Esophagus mucosa (tissue), 1 donor: ENCODE results near the gene C14orf93. TPM values are rescaled to one million over a fixed set of nuclear protein-coding genes. Genes with fewer than 3 reads are reported as not detected.
"Not testable (repeated sequence)": the region's sequence is repeated elsewhere in the genome, so short reads cannot be mapped to it uniquely, and the experiment has no call there.

Experiments used
- ATAC-seq: fragments of 200-7000 bp; cut with Tn5 transposase; one replicate; pipeline ENCODE4 v1.9.1; 2020
- total RNA-seq: library from RNA; stranded (reverse); gene quantifications from one replicate; pipeline ENCODE4 v1.2.4, GENCODE V29; 2023
- donor health status: DM: yes; HTN: yes; CAD: no.

Gene C14orf93
- total RNA-seq, 1 donor from 2014 or later = 4.6 TPM

- no peak for ATAC-seq
Measured at GRCh38 chr14:22972313-22972930, 37.5 kb downstream of the C14orf93 start.

- ATAC-seq = no peak
Measured at GRCh38 chr14:22971152-22971551, 38.8 kb downstream of the C14orf93 start.

GRCh38 chr14:22966783-22967269 lies 43.1 kb downstream of the C14orf93 start:
- peak; percentile 25 for ATAC-seq

GRCh38 chr14:22965916-22966782 lies 43.8 kb downstream of the C14orf93 start:
- ATAC-seq = not testable (repeated sequence)

GRCh38 chr14:22962061-22962676 lies 47.8 kb downstream of the C14orf93 start:
- ATAC-seq = no peak

- peak; percentile 56 for ATAC-seq
Measured at GRCh38 chr14:22955702-22956569, 54.0 kb downstream of the C14orf93 start.

GRCh38 chr14:22952418-22952817 lies 57.5 kb downstream of the C14orf93 start:
- ATAC-seq = no peak

GRCh38 chr14:22951795-22952194 lies 58.1 kb downstream of the C14orf93 start:
- not testable (repeated sequence) for ATAC-seq

GRCh38 chr14:22945642-22946041 lies 64.3 kb downstream of the C14orf93 start:
- ATAC-seq = no peak

GRCh38 chr14:22939684-22940083 lies 70.3 kb downstream of the C14orf93 start:
- ATAC-seq = no peak

Other genes starting within 250 kb of the C14orf93 start
- 79.1 TPM for gene OXA1L, start 243.5 kb downstream of the C14orf93 start, total RNA-seq
- gene SLC7A7, start 194.7 kb downstream of the C14orf93 start, total RNA-seq = 1.4 TPM
- 103 TPM for gene MRPL52, start 180.3 kb downstream of the C14orf93 start, total RNA-seq
- 109 TPM for gene MMP14, start 173.6 kb downstream of the C14orf93 start, total RNA-seq
- gene LRP10, start 138.4 kb downstream of the C14orf93 start, total RNA-seq = 173 TPM
- gene REM2, start 126.9 kb downstream of the C14orf93 start, total RNA-seq = 0.32 TPM
- gene RBM23, start 91.0 kb downstream of the C14orf93 start, total RNA-seq = 35.4 TPM
- gene PRMT5, start 80.8 kb downstream of the C14orf93 start, total RNA-seq = 65.4 TPM
- gene HAUS4, start 53.1 kb downstream of the C14orf93 start, total RNA-seq = 32.9 TPM
- 26.6 TPM for gene AJUBA, start 27.6 kb downstream of the C14orf93 start, total RNA-seq
- 105 TPM for gene PSMB5, start 24.8 kb upstream of the C14orf93 start, total RNA-seq
- not detected for gene PSMB11, start 32.1 kb upstream of the C14orf93 start, total RNA-seq
- gene CDH24, start 47.4 kb upstream of the C14orf93 start, total RNA-seq = 3.4 TPM
- gene ACIN1, start 85.0 kb upstream of the C14orf93 start, total RNA-seq = 82.5 TPM
- gene C14orf119, start 85.4 kb upstream of the C14orf93 start, total RNA-seq = 34.7 TPM
- not detected for gene CIROP, start 94.8 kb upstream of the C14orf93 start, total RNA-seq
- not detected for gene CEBPE, start 109.1 kb upstream of the C14orf93 start, total RNA-seq
- gene SLC7A8, start 173.5 kb upstream of the C14orf93 start, total RNA-seq = 51.1 TPM
- not detected for gene RNF212B, start 227.8 kb upstream of the C14orf93 start, total RNA-seq